ENCODE results near the gene PRKCH.

GRCh38 chr14:61344437-61345150 lies 23.2 kb downstream of the PRKCH start:
- TF ChIP-seq CSDC2 (CRISPR knock-in tag; IDR thresholded peaks at IDR 0.05) (no peak), ZNF8 (CRISPR knock-in tag; IDR thresholded peaks at IDR 0.05) (no peak), PPARA (CRISPR knock-in tag; IDR thresholded peaks at IDR 0.05; ENCODE audit: borderline replicate concordance) (no peak)

Data from SK-N-SH treated with all-trans-retinoic acid at 6 μM for 48 hours (cell line).